HepG2 (cell line): ENCODE data around the gene PLEKHA6. TPM values are rescaled to one million over a fixed set of nuclear protein-coding genes. Genes with fewer than 3 reads are reported as not detected.

Source experiments
- E2F1 ChIP-seq: sonication (generic); formaldehyde crosslinking; IDR thresholded peaks from 2 replicates; pipeline ENCODE4 v1.5.0; 2020; ENCODE audit warnings: missing genetic modification reagents
- ETV6 ChIP-seq: sonication (generic); formaldehyde crosslinking; conservative IDR thresholded peaks from 2 replicates; pipeline ENCODE4 v1.4.0; 2020; ENCODE audit warnings: missing genetic modification reagents
- HOXA7 ChIP-seq: sonication (generic); formaldehyde crosslinking; IDR thresholded peaks from 2 replicates; pipeline ENCODE4 v1.8.1; 2022; ENCODE audit warnings: mild to moderate bottlenecking, missing genetic modification reagents, moderate library complexity
- MED13 ChIP-seq: sonication (generic); formaldehyde crosslinking; IDR thresholded peaks from 2 replicates; pipeline ENCODE4 v1.5.0; 2020; ENCODE audit warnings: missing genetic modification reagents
- MEF2D ChIP-seq: sonication (generic); formaldehyde crosslinking; IDR thresholded peaks from 2 replicates; pipeline ENCODE4 v1.5.1; 2020; ENCODE audit warnings: mild to moderate bottlenecking, missing genetic modification reagents
- MXD4 ChIP-seq: IDR thresholded peaks from 2 replicates; pipeline ENCODE4 v1.6.1; 2016; ENCODE audit warnings: mild to moderate bottlenecking, missing biosample characterization, missing genetic modification reagents
- PRDM15 ChIP-seq: sonication (generic); formaldehyde crosslinking; IDR thresholded peaks from 2 replicates; pipeline ENCODE4 v1.4.0; 2020; ENCODE audit warnings: missing genetic modification reagents
- SETDB1 ChIP-seq: sonication (generic); formaldehyde crosslinking; IDR thresholded peaks from 2 replicates; pipeline ENCODE4 v1.5.1; 2020; ENCODE audit warnings: missing genetic modification reagents, mild to moderate bottlenecking, borderline replicate concordance
- ZNF335 ChIP-seq: sonication (generic); formaldehyde crosslinking; IDR thresholded peaks from 2 replicates; pipeline ENCODE4 v1.4.0; 2020; ENCODE audit warnings: missing genetic modification reagents
- ZNF552 ChIP-seq: sonication (generic); formaldehyde crosslinking; IDR thresholded peaks from 2 replicates; pipeline ENCODE4 v1.9.0; 2022; ENCODE audit warnings: missing genetic modification reagents, mild to moderate bottlenecking, borderline replicate concordance
- ZNF615 ChIP-seq: sonication (generic); formaldehyde crosslinking; IDR thresholded peaks from 2 replicates; pipeline ENCODE4 v1.5.0; 2020; ENCODE audit warnings: mild to moderate bottlenecking, missing genetic modification reagents, borderline replicate concordance
- ZSCAN29 ChIP-seq: sonication (generic); formaldehyde crosslinking; conservative IDR thresholded peaks from 2 replicates; pipeline ENCODE4 v1.4.0; 2020; ENCODE audit warnings: mild to moderate bottlenecking, missing genetic modification reagents
- polyA plus RNA-seq, 8 experiments: library from polyadenylated mRNA; depleted of rRNA in 3 of 8; stranded (reverse) in 7 of 8; unstranded in 1 of 8; fragments of >200 nt; fragmentation: Illumina TruSeq in 4 of 8; extraction: Trizol in 4 of 8; gene quantifications; 2 replicates each; pipeline versions ENCODE4 v1.2.1 to v1.2.3, GENCODE V29; 2011 to 2016; ENCODE audit warnings: low read depth in 4 of 8, missing spikeins in 1 of 8, mixed read lengths in 1 of 8; ENCODE audit not compliant: insufficient read depth in 1 of 8
- total RNA-seq, 5 experiments: library from RNA; depleted of rRNA; stranded (reverse); fragments of >200 nt; fragmentation: Illumina TruSeq; extraction: Trizol; gene quantifications; 2 replicates each; pipeline ENCODE4 v1.2.3, GENCODE V29; 2016; ENCODE audit warnings: low read depth in 1 of 5
- TF ChIP-seq, protein P1 (sequence below): sonication (generic); formaldehyde crosslinking; IDR thresholded peaks from 2 replicates; pipeline ENCODE4 v1.5.1; 2020; ENCODE audit warnings: missing genetic modification reagents, mild to moderate bottlenecking, borderline replicate concordance
- TF ChIP-seq, protein P2 (sequence below): IDR thresholded peaks from 2 replicates; pipeline ENCODE4 v1.6.1; 2016; ENCODE audit warnings: missing compliant biosample characterization, missing genetic modification reagents, borderline replicate concordance
- TF ChIP-seq, protein P3 (sequence below): sonication (generic); formaldehyde crosslinking; IDR thresholded peaks from 2 replicates; pipeline ENCODE4 v1.5.1; 2020; ENCODE audit warnings: missing genetic modification reagents, mild to moderate bottlenecking, borderline replicate concordance
- TF ChIP-seq, protein P4 (sequence below): sonication (generic); formaldehyde crosslinking; IDR thresholded peaks from 2 replicates; pipeline ENCODE4 v1.5.0; 2020; ENCODE audit warnings: mild to moderate bottlenecking, missing genetic modification reagents

PLEKHA6 gene
- total and polyA plus RNA-seq, 2 of the 13 experiments (the other 11 are each of a cell fraction or from before 2014, with no cell fraction given): 5.3 to 11.4 TPM

DNA sequence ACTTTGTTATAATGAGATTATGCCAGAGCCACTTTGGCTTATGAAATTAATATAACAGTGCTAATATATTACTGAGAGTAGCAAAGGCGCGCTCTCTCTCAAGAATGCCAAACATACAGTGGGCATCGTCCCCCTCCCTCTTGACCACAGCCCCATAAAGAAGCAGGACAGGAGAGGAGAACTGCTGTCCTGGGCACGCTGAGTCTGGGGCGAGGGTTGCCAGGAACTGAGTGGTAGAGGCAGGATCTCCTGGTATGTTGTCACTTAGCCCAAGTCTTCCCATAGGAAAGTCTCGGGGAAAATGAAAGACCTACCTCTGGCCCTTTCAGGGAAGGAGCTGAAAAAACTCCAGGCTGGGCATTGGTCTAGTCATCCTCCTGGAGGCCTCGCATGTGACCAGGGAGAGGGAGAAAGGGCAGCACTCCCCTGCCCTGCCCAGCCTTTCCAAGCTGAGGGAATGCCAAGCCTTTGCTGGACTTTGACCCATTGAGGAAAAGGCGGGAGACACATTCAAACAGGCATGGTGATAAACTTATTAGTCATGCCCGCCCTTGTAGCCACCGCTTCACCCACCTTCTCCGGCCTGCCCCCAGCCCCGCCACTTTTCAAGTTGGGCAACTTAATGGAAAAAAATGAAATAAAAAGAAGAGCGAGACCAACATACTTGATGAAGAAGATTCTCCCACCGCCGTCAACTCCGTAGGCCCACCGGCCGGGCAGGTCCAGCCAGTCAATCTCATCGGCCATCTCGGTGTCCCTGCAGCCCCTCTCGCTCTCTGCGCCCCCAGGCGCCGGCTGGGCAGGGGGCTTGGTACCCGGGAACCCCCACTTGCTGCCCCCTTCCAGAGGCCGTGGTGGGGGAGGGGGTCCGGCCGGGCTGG, 17.4 kb upstream of the PLEKHA6 start (continued):
- TF ChIP-seq HOXA7 (CRISPR knock-in tag): no peak
- no peak for TF ChIP-seq MED13 (CRISPR knock-in tag)
- no peak for TF ChIP-seq ZSCAN29 (CRISPR knock-in tag)
- 0 out of 2 replicates have a peak, but pooled peaks have one; percentile 8 for TF ChIP-seq ZNF335 (CRISPR knock-in tag)
- TF ChIP-seq, protein P1, sequence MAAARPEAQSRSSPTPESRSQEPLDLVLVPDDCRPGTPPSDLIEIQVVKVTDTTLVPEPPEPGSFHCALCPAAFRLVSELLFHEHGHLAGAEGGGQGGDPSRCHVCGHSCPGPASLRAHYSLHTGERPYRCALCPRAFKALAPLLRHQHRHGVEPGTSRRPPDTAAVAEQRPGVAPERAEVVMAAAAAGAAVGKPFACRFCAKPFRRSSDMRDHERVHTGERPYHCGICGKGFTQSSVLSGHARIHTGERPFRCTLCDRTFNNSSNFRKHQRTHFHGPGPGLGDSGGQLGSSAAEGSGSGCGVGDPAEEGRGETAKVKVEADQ (CRISPR knock-in tag): no peak
- TF ChIP-seq, protein P2, sequence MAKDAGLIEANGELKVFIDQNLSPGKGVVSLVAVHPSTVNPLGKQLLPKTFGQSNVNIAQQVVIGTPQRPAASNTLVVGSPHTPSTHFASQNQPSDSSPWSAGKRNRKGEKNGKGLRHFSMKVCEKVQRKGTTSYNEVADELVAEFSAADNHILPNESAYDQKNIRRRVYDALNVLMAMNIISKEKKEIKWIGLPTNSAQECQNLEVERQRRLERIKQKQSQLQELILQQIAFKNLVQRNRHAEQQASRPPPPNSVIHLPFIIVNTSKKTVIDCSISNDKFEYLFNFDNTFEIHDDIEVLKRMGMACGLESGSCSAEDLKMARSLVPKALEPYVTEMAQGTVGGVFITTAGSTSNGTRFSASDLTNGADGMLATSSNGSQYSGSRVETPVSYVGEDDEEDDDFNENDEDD (CRISPR knock-in tag): peak; percentile 95
- TF ChIP-seq, protein P3, sequence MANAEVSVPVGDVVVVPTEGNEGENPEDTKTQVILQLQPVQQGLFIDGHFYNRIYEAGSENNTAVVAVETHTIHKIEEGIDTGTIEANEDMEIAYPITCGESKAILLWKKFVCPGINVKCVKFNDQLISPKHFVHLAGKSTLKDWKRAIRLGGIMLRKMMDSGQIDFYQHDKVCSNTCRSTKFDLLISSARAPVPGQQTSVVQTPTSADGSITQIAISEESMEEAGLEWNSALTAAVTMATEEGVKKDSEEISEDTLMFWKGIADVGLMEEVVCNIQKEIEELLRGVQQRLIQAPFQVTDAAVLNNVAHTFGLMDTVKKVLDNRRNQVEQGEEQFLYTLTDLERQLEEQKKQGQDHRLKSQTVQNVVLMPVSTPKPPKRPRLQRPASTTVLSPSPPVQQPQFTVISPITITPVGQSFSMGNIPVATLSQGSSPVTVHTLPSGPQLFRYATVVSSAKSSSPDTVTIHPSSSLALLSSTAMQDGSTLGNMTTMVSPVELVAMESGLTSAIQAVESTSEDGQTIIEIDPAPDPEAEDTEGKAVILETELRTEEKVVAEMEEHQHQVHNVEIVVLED (CRISPR knock-in tag): no peak
- no peak for TF ChIP-seq ZNF615 (CRISPR knock-in tag)
- no peak for TF ChIP-seq MEF2D
- TF ChIP-seq E2F1 (CRISPR knock-in tag): peak; percentile 76
- no peak for TF ChIP-seq ZNF552 (CRISPR knock-in tag)
- TF ChIP-seq PRDM15: no peak
- TF ChIP-seq MXD4 (CRISPR knock-in tag): 0 out of 2 replicates have a peak, but pooled peaks have one; percentile 27
- TF ChIP-seq SETDB1 (CRISPR knock-in tag): no peak
- no peak for TF ChIP-seq ETV6 (CRISPR knock-in tag)
- TF ChIP-seq, protein P4, sequence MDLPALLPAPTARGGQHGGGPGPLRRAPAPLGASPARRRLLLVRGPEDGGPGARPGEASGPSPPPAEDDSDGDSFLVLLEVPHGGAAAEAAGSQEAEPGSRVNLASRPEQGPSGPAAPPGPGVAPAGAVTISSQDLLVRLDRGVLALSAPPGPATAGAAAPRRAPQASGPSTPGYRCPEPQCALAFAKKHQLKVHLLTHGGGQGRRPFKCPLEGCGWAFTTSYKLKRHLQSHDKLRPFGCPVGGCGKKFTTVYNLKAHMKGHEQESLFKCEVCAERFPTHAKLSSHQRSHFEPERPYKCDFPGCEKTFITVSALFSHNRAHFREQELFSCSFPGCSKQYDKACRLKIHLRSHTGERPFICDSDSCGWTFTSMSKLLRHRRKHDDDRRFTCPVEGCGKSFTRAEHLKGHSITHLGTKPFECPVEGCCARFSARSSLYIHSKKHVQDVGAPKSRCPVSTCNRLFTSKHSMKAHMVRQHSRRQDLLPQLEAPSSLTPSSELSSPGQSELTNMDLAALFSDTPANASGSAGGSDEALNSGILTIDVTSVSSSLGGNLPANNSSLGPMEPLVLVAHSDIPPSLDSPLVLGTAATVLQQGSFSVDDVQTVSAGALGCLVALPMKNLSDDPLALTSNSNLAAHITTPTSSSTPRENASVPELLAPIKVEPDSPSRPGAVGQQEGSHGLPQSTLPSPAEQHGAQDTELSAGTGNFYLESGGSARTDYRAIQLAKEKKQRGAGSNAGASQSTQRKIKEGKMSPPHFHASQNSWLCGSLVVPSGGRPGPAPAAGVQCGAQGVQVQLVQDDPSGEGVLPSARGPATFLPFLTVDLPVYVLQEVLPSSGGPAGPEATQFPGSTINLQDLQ: no peak
